Neural crest cell (in vitro differentiated cells): ENCODE data around the gene NFE2L3. TPM values are rescaled to one million over a fixed set of nuclear protein-coding genes. Genes with fewer than 3 reads are reported as not detected.

Source experiments
- DNase-seq: peaks from one replicate; pipeline ENCODE4 v3.0.0; 2021; ENCODE audit warnings: low read depth, mixed read lengths, low spot score
- H3K27ac Mint-ChIP-seq: one replicate; pipeline ENCODE4 v1.8.0; 2021; ENCODE audit warnings: mild to moderate bottlenecking, mixed read lengths; ENCODE audit not compliant: unreplicated experiment
- H3K27me3 Mint-ChIP-seq: 2 replicates; pipeline ENCODE4 v1.8.0; 2021; ENCODE audit warnings: low read depth, mild to moderate bottlenecking, mixed read lengths
- H3K36me3 Mint-ChIP-seq: 2 replicates; pipeline ENCODE4 v1.8.0; 2021; ENCODE audit warnings: low read depth, mild to moderate bottlenecking, mixed read lengths
- H3K4me1 Mint-ChIP-seq: 2 replicates; pipeline ENCODE4 v1.8.0; 2021; ENCODE audit warnings: mixed read lengths
- H3K4me3 Mint-ChIP-seq: one replicate; pipeline ENCODE4 v1.8.0; 2021; ENCODE audit warnings: mild to moderate bottlenecking, mixed read lengths
- H3K9me3 Mint-ChIP-seq: 2 replicates; pipeline ENCODE4 v1.8.0; 2021; ENCODE audit warnings: mixed read lengths
- long read RNA-seq: library from polyadenylated mRNA; unstranded; transcript quantifications from one replicate; pipeline ENCODE4 v2.0.0, GENCODE V29; 2020
- total RNA-seq: library from RNA; stranded (reverse); gene quantifications from 2 replicates; pipeline ENCODE4 v1.2.1, GENCODE V29; 2021
- TF ChIP-seq, protein P1 (sequence below): fragments of 200-600 bp; sonication (generic); conservative IDR thresholded peaks from 2 replicates; pipeline ENCODE4 v1.5.0; 2021; ENCODE audit warnings: antibody characterized with exemption, mild to moderate bottlenecking

Gene NFE2L3, protein sequence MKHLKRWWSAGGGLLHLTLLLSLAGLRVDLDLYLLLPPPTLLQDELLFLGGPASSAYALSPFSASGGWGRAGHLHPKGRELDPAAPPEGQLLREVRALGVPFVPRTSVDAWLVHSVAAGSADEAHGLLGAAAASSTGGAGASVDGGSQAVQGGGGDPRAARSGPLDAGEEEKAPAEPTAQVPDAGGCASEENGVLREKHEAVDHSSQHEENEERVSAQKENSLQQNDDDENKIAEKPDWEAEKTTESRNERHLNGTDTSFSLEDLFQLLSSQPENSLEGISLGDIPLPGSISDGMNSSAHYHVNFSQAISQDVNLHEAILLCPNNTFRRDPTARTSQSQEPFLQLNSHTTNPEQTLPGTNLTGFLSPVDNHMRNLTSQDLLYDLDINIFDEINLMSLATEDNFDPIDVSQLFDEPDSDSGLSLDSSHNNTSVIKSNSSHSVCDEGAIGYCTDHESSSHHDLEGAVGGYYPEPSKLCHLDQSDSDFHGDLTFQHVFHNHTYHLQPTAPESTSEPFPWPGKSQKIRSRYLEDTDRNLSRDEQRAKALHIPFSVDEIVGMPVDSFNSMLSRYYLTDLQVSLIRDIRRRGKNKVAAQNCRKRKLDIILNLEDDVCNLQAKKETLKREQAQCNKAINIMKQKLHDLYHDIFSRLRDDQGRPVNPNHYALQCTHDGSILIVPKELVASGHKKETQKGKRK
- 2.4 and 3.5 TPM in 2 replicates for total RNA-seq
- long read RNA-seq, partial matches to known transcripts: 0 of 2 reads
- long read RNA-seq, other reads (novel, unspliced or antisense): 0 of 2 reads

DNA sequence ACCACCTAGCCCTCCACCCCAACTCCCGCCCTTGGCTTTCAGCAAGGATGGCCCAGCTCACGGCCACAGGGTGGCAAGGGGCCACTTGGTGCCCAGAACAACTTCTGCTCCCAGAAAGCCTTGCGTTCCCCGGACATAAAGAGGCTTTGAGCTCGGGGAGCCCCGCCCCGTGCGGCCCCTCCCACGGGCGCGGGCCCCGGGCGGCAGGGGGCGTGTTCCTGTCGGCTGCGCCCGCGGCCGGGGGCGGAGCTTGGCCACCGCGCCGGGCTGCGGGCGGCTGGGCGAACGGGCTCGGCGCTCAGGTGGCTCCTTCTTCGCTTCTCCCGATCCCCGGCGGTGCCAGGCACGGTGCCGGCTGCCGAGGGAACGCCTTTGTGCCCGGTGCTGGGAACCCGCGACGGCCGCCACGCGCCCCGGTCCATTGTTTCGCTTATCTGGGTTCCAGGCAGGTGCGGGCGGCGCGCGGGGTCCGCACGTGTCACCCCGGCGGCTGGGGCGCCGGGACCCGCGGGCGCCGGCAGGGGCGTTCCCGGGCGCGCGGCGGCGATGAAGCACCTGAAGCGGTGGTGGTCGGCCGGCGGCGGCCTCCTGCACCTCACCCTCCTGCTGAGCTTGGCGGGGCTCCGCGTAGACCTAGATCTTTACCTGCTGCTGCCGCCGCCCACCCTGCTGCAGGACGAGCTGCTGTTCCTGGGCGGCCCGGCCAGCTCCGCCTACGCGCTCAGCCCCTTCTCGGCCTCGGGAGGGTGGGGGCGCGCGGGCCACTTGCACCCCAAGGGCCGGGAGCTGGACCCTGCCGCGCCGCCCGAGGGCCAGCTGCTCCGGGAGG is at the start of gene NFE2L3:
Gene NFE2L3, plus strand, starts transcription at position 246 of the 829 bp plus-strand sequence. Its CDS starts 301 bp downstream, at position 547.
- H3K9me3 Mint-ChIP-seq: no peaks in the 10 kb centered on the region
- TF ChIP-seq, protein P1, sequence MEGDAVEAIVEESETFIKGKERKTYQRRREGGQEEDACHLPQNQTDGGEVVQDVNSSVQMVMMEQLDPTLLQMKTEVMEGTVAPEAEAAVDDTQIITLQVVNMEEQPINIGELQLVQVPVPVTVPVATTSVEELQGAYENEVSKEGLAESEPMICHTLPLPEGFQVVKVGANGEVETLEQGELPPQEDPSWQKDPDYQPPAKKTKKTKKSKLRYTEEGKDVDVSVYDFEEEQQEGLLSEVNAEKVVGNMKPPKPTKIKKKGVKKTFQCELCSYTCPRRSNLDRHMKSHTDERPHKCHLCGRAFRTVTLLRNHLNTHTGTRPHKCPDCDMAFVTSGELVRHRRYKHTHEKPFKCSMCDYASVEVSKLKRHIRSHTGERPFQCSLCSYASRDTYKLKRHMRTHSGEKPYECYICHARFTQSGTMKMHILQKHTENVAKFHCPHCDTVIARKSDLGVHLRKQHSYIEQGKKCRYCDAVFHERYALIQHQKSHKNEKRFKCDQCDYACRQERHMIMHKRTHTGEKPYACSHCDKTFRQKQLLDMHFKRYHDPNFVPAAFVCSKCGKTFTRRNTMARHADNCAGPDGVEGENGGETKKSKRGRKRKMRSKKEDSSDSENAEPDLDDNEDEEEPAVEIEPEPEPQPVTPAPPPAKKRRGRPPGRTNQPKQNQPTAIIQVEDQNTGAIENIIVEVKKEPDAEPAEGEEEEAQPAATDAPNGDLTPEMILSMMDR: peak; percentile 17
- H3K4me3 Mint-ChIP-seq: peak within 1 kb of the TSS; percentile 83
- peaks cover 22% of the 10 kb centered on the region for H3K4me1 Mint-ChIP-seq
- peaks cover 63% of the 10 kb centered on the region for H3K27me3 Mint-ChIP-seq
- H3K27ac Mint-ChIP-seq: no peak within 1 kb of the TSS
- DNase-seq: peak; percentile 65
- no peaks in the 10 kb centered on the region for H3K36me3 Mint-ChIP-seq

DNA sequence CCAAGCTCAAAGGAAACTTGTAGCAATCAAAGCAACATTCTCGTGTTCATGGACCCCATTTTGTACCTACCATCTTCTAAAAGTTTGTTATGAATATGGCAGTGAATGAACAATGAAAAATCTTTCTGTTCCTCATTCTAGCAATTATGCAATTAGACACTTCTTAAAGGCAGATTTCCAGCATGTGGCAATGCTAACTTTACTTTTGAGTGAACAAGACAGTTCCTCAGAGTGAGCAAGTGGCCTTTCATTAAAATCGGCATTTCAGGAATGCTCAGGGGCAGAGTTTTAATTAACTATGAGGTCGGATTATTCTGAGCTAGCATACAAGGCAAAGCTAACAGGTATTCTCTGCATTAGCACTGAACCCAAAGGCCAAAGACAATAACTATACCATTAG is 48.4 kb upstream of the NFE2L3 start:
- Mint-ChIP-seq H3K27ac (no peak overlapping the region), H3K36me3 (peaks cover 3% of the 10 kb centered on the region), H3K4me1 (peaks cover 24% of the 10 kb centered on the region), H3K4me3 (no peak overlapping the region), H3K27me3 (no peaks in the 10 kb centered on the region), H3K9me3 (no peaks in the 10 kb centered on the region)
- DNase-seq: no peak
- TF ChIP-seq, protein P1: no peak

DNA sequence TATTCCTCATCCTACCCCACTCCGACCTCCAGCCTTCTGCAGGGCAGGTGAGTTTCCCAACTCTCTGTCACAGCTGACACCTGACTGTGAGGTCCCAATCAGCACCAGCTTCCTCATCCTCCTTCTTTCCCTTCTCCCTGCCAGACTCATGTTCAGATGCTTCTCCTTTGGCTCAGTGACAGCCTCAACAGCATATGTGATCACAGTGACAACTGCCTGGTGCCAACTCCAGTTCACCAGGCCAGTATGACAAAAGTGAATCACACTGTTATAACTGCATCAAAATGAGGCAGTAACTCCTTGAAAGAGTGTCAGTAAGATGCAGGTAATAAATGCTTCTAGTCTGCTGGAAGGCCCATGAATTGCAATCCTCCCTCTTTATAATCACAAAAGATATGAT is 46.8 kb upstream of the NFE2L3 start:
- H3K27me3 Mint-ChIP-seq: no peaks in the 10 kb centered on the region
- H3K27ac Mint-ChIP-seq: no peak overlapping the region
- TF ChIP-seq, protein P1: no peak
- DNase-seq: no peak
- peaks cover 24% of the 10 kb centered on the region for H3K4me1 Mint-ChIP-seq
- H3K4me3 Mint-ChIP-seq: no peak overlapping the region
- peaks cover 3% of the 10 kb centered on the region for H3K36me3 Mint-ChIP-seq
- no peaks in the 10 kb centered on the region for H3K9me3 Mint-ChIP-seq

DNA sequence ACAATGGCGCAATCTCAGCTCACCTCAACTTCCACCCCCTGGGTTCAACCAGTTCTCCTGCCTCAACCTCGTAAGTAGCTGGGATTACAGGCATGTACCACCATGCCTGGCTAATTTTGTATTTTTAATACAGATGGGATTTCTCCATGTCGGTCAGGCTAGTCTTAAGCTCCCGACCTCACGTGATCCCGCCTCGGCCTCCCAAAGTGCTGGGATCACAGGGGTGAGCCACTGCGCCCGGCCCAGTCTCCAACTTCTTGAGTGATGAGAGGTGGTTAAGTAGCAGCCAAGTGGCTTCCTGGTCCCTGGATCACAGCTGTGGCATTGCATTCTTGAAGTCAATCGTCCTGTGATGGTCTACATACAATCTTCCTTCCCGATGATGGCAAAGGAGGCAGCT is 46.1 kb upstream of the NFE2L3 start:
- H3K9me3 Mint-ChIP-seq: no peaks in the 10 kb centered on the region
- H3K27me3 Mint-ChIP-seq: no peaks in the 10 kb centered on the region
- H3K36me3 Mint-ChIP-seq: peaks cover 3% of the 10 kb centered on the region
- no peak for DNase-seq
- peaks cover 22% of the 10 kb centered on the region for H3K4me1 Mint-ChIP-seq
- H3K27ac Mint-ChIP-seq: no peak overlapping the region
- no peak overlapping the region for H3K4me3 Mint-ChIP-seq
- TF ChIP-seq, protein P1: no peak

DNA sequence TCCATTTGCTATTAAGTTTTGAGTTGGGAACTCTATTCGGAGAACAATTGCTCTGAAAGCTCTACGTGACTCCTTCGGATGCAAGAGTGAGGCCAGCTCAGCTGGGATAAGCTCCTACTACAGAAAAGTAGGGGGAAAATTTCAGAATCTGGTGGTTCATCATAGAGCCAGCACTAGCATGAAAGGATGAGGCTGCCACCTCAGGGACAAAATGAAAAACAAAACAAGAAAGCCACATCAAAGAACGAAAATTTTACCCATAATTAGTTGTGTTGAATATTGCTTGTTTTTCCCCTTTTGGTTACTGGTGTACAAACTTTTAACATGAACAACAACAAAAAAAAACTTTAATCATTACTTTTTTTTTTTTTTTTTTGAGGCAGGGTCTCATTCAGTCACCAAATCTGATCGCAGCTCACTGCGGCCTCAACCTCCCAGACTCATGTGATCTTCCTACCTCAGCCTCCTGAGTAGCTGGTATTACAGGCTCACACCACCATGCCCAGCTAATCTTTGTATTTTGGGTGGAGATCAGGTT is 39.7 kb upstream of the NFE2L3 start:
- TF ChIP-seq, protein P1: no peak
- DNase-seq: no peak
- Mint-ChIP-seq H3K27ac (no peak overlapping the region), H3K4me1 (no peaks in the 10 kb centered on the region), H3K36me3 (peaks cover under 1% of the 10 kb centered on the region), H3K27me3 (no peaks in the 10 kb centered on the region), H3K4me3 (no peak overlapping the region), H3K9me3 (no peaks in the 10 kb centered on the region)
